NOMO-1 (cell line): Measurements from ENCODE around the gene SELENOM.

Experiments
- DNase-seq, 2 experiments: peaks; one replicate each; lab custom pipeline; 2025; ENCODE audit not compliant: unreplicated experiment in 2 of 2; lab: John Stamatoyannopoulos, UW

The SELENOM gene

GRCh38 chr22:31093086-31093850, 14.1 kb downstream of the SELENOM start:
- DNase-seq = no peak

GRCh38 chr22:31092161-31092560, 15.2 kb downstream of the SELENOM start:
- DNase-seq = no peak

GRCh38 chr22:31091106-31091975, 16.0 kb downstream of the SELENOM start:
- DNase-seq = no peak

- DNase-seq = no peak
These were observed 16.9 kb downstream of the SELENOM start for GRCh38 chr22:31090217-31091085.

GRCh38 chr22:31089160-31090100, 17.9 kb downstream of the SELENOM start:
- no peak for DNase-seq

- DNase-seq = no peak
These were observed 19.0 kb downstream of the SELENOM start for GRCh38 chr22:31088233-31088986.

- DNase-seq = no peak
These were observed 19.6 kb downstream of the SELENOM start for GRCh38 chr22:31087744-31088215.

GRCh38 chr22:31086703-31087330, 20.6 kb downstream of the SELENOM start:
- no peak for DNase-seq

GRCh38 chr22:31085928-31086327, 21.4 kb downstream of the SELENOM start:
- no peak for DNase-seq

- DNase-seq = no peak
These were observed 21.9 kb downstream of the SELENOM start for GRCh38 chr22:31085493-31085824.

- DNase-seq = peak; percentile 77 to 88
These were observed 22.4 kb downstream of the SELENOM start for GRCh38 chr22:31084811-31085492.

- peak in 1 of 2 experiments; percentile 9 for DNase-seq
These were observed 23.2 kb downstream of the SELENOM start for GRCh38 chr22:31083923-31084810.

GRCh38 chr22:31083377-31083768, 24.0 kb downstream of the SELENOM start:
- DNase-seq = no peak

- peak; percentile 9 to 42 for DNase-seq
These were observed 24.6 kb downstream of the SELENOM start for GRCh38 chr22:31082606-31083376.

- DNase-seq = no peak
These were observed 25.3 kb downstream of the SELENOM start for GRCh38 chr22:31081963-31082605.
